ENCODE measurements around the gene CAMTA1.

DNA sequence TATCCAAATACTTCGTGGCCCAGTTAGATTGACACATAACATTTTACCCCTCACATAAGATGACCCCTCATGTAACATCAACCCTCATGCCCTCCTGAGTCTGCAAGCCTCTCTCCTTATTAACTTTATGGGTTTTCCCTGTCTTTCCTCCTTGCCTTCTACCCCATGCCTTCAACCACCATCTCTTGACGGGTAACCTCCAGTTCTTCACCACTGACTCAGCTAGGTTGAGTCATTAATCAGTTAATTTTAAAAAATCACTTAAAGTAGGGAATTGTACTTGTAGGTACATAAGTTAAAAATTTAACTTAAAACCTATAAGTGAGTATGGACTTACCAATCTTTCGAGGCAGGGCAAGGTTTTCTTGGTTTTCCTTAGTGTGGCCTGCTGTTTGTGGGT is 330.7 kb downstream of the CAMTA1 start:
- TF ChIP-seq, protein P1, sequence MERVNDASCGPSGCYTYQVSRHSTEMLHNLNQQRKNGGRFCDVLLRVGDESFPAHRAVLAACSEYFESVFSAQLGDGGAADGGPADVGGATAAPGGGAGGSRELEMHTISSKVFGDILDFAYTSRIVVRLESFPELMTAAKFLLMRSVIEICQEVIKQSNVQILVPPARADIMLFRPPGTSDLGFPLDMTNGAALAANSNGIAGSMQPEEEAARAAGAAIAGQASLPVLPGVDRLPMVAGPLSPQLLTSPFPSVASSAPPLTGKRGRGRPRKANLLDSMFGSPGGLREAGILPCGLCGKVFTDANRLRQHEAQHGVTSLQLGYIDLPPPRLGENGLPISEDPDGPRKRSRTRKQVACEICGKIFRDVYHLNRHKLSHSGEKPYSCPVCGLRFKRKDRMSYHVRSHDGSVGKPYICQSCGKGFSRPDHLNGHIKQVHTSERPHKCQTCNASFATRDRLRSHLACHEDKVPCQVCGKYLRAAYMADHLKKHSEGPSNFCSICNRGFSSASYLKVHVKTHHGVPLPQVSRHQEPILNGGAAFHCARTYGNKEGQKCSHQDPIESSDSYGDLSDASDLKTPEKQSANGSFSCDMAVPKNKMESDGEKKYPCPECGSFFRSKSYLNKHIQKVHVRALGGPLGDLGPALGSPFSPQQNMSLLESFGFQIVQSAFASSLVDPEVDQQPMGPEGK (CRISPR knock-in tag; IDR thresholded peaks at IDR 0.05; ENCODE audit: borderline replicate concordance), result no peak
- TF ChIP-seq, protein P2, sequence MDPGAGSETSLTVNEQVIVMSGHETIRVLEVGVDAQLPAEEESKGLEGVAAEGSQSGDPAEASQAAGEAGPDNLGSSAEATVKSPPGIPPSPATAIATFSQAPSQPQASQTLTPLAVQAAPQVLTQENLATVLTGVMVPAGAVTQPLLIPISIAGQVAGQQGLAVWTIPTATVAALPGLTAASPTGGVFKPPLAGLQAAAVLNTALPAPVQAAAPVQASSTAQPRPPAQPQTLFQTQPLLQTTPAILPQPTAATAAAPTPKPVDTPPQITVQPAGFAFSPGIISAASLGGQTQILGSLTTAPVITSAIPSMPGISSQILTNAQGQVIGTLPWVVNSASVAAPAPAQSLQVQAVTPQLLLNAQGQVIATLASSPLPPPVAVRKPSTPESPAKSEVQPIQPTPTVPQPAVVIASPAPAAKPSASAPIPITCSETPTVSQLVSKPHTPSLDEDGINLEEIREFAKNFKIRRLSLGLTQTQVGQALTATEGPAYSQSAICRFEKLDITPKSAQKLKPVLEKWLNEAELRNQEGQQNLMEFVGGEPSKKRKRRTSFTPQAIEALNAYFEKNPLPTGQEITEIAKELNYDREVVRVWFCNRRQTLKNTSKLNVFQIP (CRISPR knock-in tag; IDR thresholded peaks at IDR 0.05; ENCODE audit: borderline replicate concordance, low read depth), result no peak
